Lower lobe of right lung (tissue), 2 donors: ENCODE measurements around the gene NAV2. TPM values are rescaled to one million over a fixed set of nuclear protein-coding genes. Genes with fewer than 3 reads are reported as not detected.

Experiments
- ATAC-seq, 2 donors: fragments of 200-7000 bp; cut with Tn5 transposase; one replicate each; pipeline ENCODE4 v1.9.1; 2020 to 2022; ENCODE audit warnings: mild to moderate bottlenecking in 2 of 2, moderate library complexity in 2 of 2
- DNase-seq: peaks from one replicate; pipeline ENCODE4 v3.0.0-alpha.2; 2020
- H3K27ac ChIP-seq: fragments of 200-600 bp; one replicate; pipeline ENCODE4 v1.8.0; 2022
- H3K27me3 ChIP-seq: fragments of 200-600 bp; one replicate; pipeline ENCODE4 v1.8.0; 2022; ENCODE audit warnings: low read depth
- H3K36me3 ChIP-seq: fragments of 200-600 bp; one replicate; pipeline ENCODE4 v1.8.0; 2022; ENCODE audit warnings: mild to moderate bottlenecking
- H3K4me1 ChIP-seq: fragments of 200-600 bp; one replicate; pipeline ENCODE4 v1.8.0; 2022
- H3K4me3 ChIP-seq: fragments of 200-600 bp; one replicate; pipeline ENCODE4 v1.8.0; 2022; ENCODE audit warnings: mild to moderate bottlenecking
- H3K9me3 ChIP-seq: fragments of 200-600 bp; one replicate; pipeline ENCODE4 v1.8.0; 2022
- CTCF ChIP-seq: fragments of 200-600 bp; IDR thresholded peaks from one replicate; pipeline ENCODE4 v1.8.0; 2022; ENCODE audit warnings: antibody characterized with exemption, mild to moderate bottlenecking
- intact Hi-C: fragments of 100-400 bp; cut with DNase I; formaldehyde crosslinking; loops from one replicate; pipeline ENCODE4 v1.11.0; 2022
- total RNA-seq: library from RNA; stranded (reverse); fragmentation: NEBNext Ultra II Directional; extraction: Animal tissue kit (Norgen Biotek cat#: 25700); gene quantifications from one replicate; pipeline ENCODE4 v1.2.1, GENCODE V29; 2021
- donor health status: DM: no; HTN: yes; CAD: no; lungs with severe emphysema.

Gene NAV2
- total RNA-seq, 1 donor from 2014 or later: 36.9 TPM

- ATAC-seq (no peak), DNase-seq (no peak)
- Histone ChIP-seq H3K36me3 (no peaks in the 10 kb centered on the region), H3K27ac (no peak overlapping the region), H3K9me3 (no peaks in the 10 kb centered on the region), H3K27me3 (no peaks in the 10 kb centered on the region), H3K4me3 (no peak overlapping the region), H3K4me1 (no peaks in the 10 kb centered on the region)
- no peak for TF ChIP-seq CTCF
- intact Hi-C loops: no loop called here
Observed at GRCh38 chr11:20008190-20008870, 295.7 kb downstream of the NAV2 start.

- H3K4me1 ChIP-seq: no peaks in the 10 kb centered on the region
- H3K27me3 ChIP-seq: no peaks in the 10 kb centered on the region
- TF ChIP-seq CTCF: no peak
- ATAC-seq (no peak), DNase-seq (no peak)
- H3K36me3 ChIP-seq: no peaks in the 10 kb centered on the region
- intact Hi-C loops: no loop called here
- H3K27ac ChIP-seq: no peak overlapping the region
- no peak overlapping the region for H3K4me3 ChIP-seq
- H3K9me3 ChIP-seq: no peaks in the 10 kb centered on the region
Observed at GRCh38 chr11:20008871-20009644, 296.4 kb downstream of the NAV2 start.

- ATAC-seq: no peak
Observed at GRCh38 chr11:20010156-20010850, 297.7 kb downstream of the NAV2 start.

GRCh38 chr11:20010851-20011225 lies 298.2 kb downstream of the NAV2 start:
- DNase-seq: no peak
- Histone ChIP-seq H3K36me3 (no peaks in the 10 kb centered on the region), H3K4me3 (no peak overlapping the region), H3K27ac (no peak overlapping the region), H3K4me1 (no peaks in the 10 kb centered on the region), H3K27me3 (no peaks in the 10 kb centered on the region), H3K9me3 (no peaks in the 10 kb centered on the region)
- no peak for TF ChIP-seq CTCF
- no peak for ATAC-seq
- intact Hi-C loops: no loop called here

More at GRCh38 chr11:20010156-20010850, 297.7 kb downstream of the NAV2 start:
- no peaks in the 10 kb centered on the region for H3K9me3 ChIP-seq
- intact Hi-C loops: no loop called here
- H3K4me3 ChIP-seq: no peak overlapping the region
- H3K27ac ChIP-seq: no peak overlapping the region
- H3K4me1 ChIP-seq: no peaks in the 10 kb centered on the region
- TF ChIP-seq CTCF: no peak
- no peaks in the 10 kb centered on the region for H3K27me3 ChIP-seq
- no peaks in the 10 kb centered on the region for H3K36me3 ChIP-seq
- no peak for DNase-seq

GRCh38 chr11:20011307-20011951 lies 298.8 kb downstream of the NAV2 start:
- no peak for TF ChIP-seq CTCF
- no peaks in the 10 kb centered on the region for H3K36me3 ChIP-seq
- no peak overlapping the region for H3K27ac ChIP-seq
- no peaks in the 10 kb centered on the region for H3K4me1 ChIP-seq
- no peaks in the 10 kb centered on the region for H3K27me3 ChIP-seq
- H3K4me3 ChIP-seq: no peak overlapping the region
- intact Hi-C loops: no loop called here
- DNase-seq (no peak), ATAC-seq (peak in 1 of 2 donors; percentile 80)
- H3K9me3 ChIP-seq: no peaks in the 10 kb centered on the region
